ENCODE data around the gene RIBC2.

DNA sequence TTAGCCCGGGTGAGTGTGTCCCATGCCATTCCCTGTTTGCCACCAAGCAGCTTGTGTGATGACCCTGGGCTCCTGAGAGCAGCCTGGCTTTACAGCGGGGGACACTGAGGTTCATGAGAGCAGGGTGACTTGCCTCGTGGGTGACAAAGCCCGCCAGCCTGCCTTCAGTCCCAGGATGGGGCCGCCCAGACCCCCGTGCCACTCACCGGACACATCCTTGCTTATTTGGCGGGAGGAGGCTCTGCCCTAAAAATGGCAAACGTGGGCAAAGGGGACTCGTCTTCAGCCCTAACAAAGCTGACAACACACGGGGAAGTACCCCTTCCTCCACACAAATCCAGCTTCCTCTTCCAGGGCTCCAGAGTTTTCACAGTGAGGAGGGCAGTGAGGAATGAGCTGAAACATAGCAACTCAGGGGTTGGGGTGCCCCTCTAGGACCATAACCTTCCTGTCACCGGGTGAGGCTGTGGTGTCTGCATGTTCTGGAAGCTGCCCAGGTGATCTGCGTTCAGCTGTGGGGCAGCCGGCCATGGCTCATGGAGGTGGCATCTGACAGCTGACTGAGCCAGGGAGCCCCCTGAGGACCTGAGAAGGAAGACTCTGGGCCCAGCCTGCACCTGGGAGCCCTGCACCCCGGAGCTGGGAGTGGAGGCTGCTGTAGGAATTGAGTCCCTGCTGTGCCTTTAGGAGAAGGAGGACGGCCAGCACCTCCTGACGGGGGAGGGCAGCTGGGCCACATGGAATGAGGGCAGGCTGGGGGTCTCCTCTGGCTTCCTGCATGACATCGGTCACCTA lies 16.7 kb downstream of the RIBC2 start:
- no peak for TF ChIP-seq POLR2A (IDR thresholded peaks at IDR 0.05)
- no peak for TF ChIP-seq CTCF (IDR thresholded peaks at IDR 0.05)

Measured in breast epithelium (tissue), 3 donors.